PC-3 (cell line): ENCODE results near the gene ZSCAN30. TPM values are rescaled to one million over a fixed set of nuclear protein-coding genes. Genes with fewer than 3 reads are reported as not detected.

ENCODE experiments used
- ATAC-seq: fragments of 200-7000 bp; cut with Tn5 transposase; 2 replicates; pipeline ENCODE4 v1.9.1; 2020; ENCODE audit warnings: mild to moderate bottlenecking, moderate library complexity
- Bru-seq: library from RNA; stranded (reverse); fragments of 400-500 nt; gene quantifications from one replicate; lab custom pipeline; 2021; lab: Mats Ljungman, UMichigan
- BruChase-seq, 2 experiments: library from RNA; stranded (reverse); fragments of 400-500 nt; gene quantifications; one replicate each; lab custom pipeline; 2021; lab: Mats Ljungman, UMichigan
- BruUV-seq: library from RNA; stranded (reverse); fragments of 400-500 nt; replicated peaks from 2 replicates; lab custom pipeline; 2021; lab: Mats Ljungman, UMichigan
- CTCF ChIA-PET: fragments of 300-600 bp; sonication (Branson Sonifier 250); formaldehyde crosslinking; loops from one replicate; lab custom pipeline; 2022; ENCODE audit warnings: antibody characterized with exemption; lab: Charles Lee
- POLR2A ChIA-PET: fragments of 300-600 bp; sonication (Branson Sonifier 250); formaldehyde crosslinking; loops from one replicate; lab custom pipeline; 2022; ENCODE audit warnings: antibody characterized with exemption; ENCODE audit not compliant: unreplicated experiment; lab: Charles Lee
- DNase-seq: peaks from one replicate; pipeline ENCODE4 v3.0.0-alpha.2; 2015
- H2AFZ ChIP-seq: fragments of 300-600 bp; sonication (generic); 2 replicates; pipeline ENCODE4 v1.6.0; 2016; ENCODE audit warnings: antibody characterized with exemption, low read length
- H3F3A ChIP-seq: fragments of 300-600 bp; sonication (generic); one replicate; pipeline ENCODE4 v1.6.0; 2017; ENCODE audit warnings: antibody characterized with exemption, low read length, control low read depth, mild to moderate bottlenecking; ENCODE audit not compliant: unreplicated experiment
- H3K27ac ChIP-seq: fragments of 300-600 bp; sonication (generic); 2 replicates; pipeline ENCODE4 v1.5.1; 2016; ENCODE audit warnings: mild to moderate bottlenecking, low read length
- H3K27me3 ChIP-seq: fragments of 300-600 bp; sonication (generic); 2 replicates; pipeline ENCODE4 v1.6.1; 2016; ENCODE audit warnings: low read length, mixed read lengths
- H3K36me3 ChIP-seq: fragments of 300-600 bp; sonication (generic); 2 replicates; pipeline ENCODE4 v1.6.1; 2016; ENCODE audit warnings: low read depth, mixed run types, low read length, mixed read lengths
- H3K4me1 ChIP-seq: fragments of 300-600 bp; sonication (generic); 2 replicates; pipeline ENCODE4 v1.5.1; 2016; ENCODE audit warnings: low read length; ENCODE audit not compliant: insufficient read depth
- H3K4me2 ChIP-seq: fragments of 300-600 bp; sonication (generic); 2 replicates; pipeline ENCODE4 v1.6.0; 2016; ENCODE audit warnings: low read length
- H3K4me3 ChIP-seq: fragments of 300-600 bp; sonication (generic); 2 replicates; pipeline ENCODE4 v1.5.1; 2016; ENCODE audit warnings: mild to moderate bottlenecking, low read length, mixed read lengths
- H3K79me2 ChIP-seq: fragments of 300-600 bp; sonication (generic); 2 replicates; pipeline ENCODE4 v1.6.1; 2017; ENCODE audit warnings: low read length, mixed read lengths
- H3K9ac ChIP-seq: fragments of 300-600 bp; sonication (generic); 2 replicates; pipeline ENCODE4 v1.6.0; 2016; ENCODE audit warnings: mild to moderate bottlenecking, low read length
- H3K9me2 ChIP-seq: fragments of 300-600 bp; sonication (generic); replicated peaks from 2 replicates; pipeline ENCODE4 v1.6.1; 2016; ENCODE audit warnings: mixed run types, low read length, mixed read lengths
- H3K9me3 ChIP-seq: fragments of 300-600 bp; sonication (generic); 2 replicates; pipeline ENCODE4 v1.6.1; 2016; ENCODE audit warnings: low read length, mixed read lengths
- H4K20me1 ChIP-seq: fragments of 300-600 bp; sonication (generic); 2 replicates; pipeline ENCODE4 v1.6.1; 2016; ENCODE audit warnings: low read length, mixed read lengths
- EZH2 ChIP-seq: fragments of 300-600 bp; sonication (generic); IDR thresholded peaks from one replicate; pipeline ENCODE4 v1.6.1; 2017; ENCODE audit warnings: antibody characterized with exemption, mild to moderate bottlenecking, low read length; ENCODE audit not compliant: unreplicated experiment
- EZH2phosphoT487 ChIP-seq: fragments of 300-600 bp; sonication (generic); IDR thresholded peaks from 2 replicates; pipeline ENCODE4 v1.6.1; 2018; ENCODE audit warnings: mild to moderate bottlenecking, antibody characterized with exemption, low read length, borderline replicate concordance
- intact Hi-C: fragments of 100-400 bp; cut with micrococcal nuclease; formaldehyde crosslinking; loops from 2 replicates; pipeline ENCODE4 v1.9.0; 2023
- long read RNA-seq: library from polyadenylated mRNA; unstranded; transcript quantifications from one replicate; pipeline ENCODE4 v2.0.0, GENCODE V29; 2021; ENCODE audit not compliant: unreplicated experiment
- total RNA-seq: library from RNA; depleted of rRNA; stranded (reverse); fragments of >200 nt; gene quantifications from 2 replicates; pipeline ENCODE4 v1.2.3, GENCODE V29; 2014; rRNA removed
- TF ChIP-seq, protein P1 (sequence below): fragments of 300-600 bp; sonication (generic); conservative IDR thresholded peaks from 2 replicates; pipeline ENCODE4 v1.5.1; 2017; ENCODE audit warnings: antibody characterized with exemption, low read depth, mild to moderate bottlenecking, low read length

Gene ZSCAN30
- total RNA-seq: 2.8 and 3.5 TPM in 2 replicates
- percentile 63 among the genes with signal in this experiment for Bru-seq, nascent RNA
- BruChase-seq, experiment 1, labeled RNA remaining after a 6-hour chase: percentile 71 among the genes with signal in this experiment
- percentile 74 among the genes with signal in this experiment for BruChase-seq, experiment 2, labeled RNA remaining after a 2-hour chase
- long read RNA-seq, full-length matches to known transcripts: 3 of 14 reads
- long read RNA-seq, partial matches to known transcripts: 1 of 14 reads
- long read RNA-seq, other reads (novel, unspliced or antisense): 10 of 14 reads

DNA sequence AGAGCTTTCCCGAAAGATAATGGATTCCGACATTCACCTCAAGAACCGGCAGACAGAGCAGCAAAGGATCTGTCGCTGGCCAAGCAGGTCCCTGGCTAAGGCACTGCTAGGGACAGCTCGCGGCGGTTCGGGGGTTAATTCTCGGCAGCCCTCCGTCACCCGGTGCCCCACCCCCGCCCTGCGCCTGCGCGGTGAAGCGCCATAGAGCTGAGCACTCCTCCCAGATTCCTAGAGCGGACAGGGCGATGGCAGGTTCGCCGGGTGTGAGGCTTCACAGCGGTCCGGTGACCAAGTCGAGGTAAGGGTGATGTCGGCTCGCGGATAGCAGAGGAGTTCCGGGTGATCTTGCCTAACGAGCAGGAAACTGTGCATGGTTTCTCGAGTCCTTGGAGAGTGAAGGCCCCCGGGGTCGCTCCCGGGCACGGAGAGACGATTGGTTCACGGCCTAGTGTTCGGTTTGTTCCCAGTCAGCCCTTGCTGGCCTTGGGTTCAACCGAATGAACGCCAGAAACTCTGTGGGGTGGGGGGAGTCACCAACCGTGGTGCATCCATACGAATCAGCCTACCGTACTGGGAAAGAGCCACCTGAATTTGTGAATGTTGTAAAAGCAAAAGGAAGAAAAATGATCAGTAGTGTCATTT lies at the start of gene ZSCAN30:
Gene ZSCAN30 (minus strand): TSS at position 136 of the 642 bp plus-strand sequence. CDS start 25,877 bp downstream, outside the sequence.
- Histone ChIP-seq H3K9me2 (no peaks in the 10 kb centered on the region), H3K4me1 (no peaks in the 10 kb centered on the region; the same call in 1 of the 2 replicates), H3K9me3 (no peaks in the 10 kb centered on the region), H3K9ac (peak within 1 kb of the TSS; percentile 92), H3K27me3 (no peaks in the 10 kb centered on the region), H3F3A (no peaks in the 10 kb centered on the region), H3K36me3 (peaks cover 4% of the 10 kb centered on the region; the same call in 1 of the 2 replicates), H3K27ac (peak within 1 kb of the TSS; percentile 56), H2AFZ (peak within 1 kb of the TSS; percentile 87), H3K4me3 (peak within 1 kb of the TSS; percentile 82), H4K20me1 (no peaks in the 10 kb centered on the region), H3K4me2 (peak within 1 kb of the TSS; percentile 84), H3K79me2 (peaks cover 27% of the 10 kb centered on the region)
- ATAC-seq (peak; percentile 94), DNase-seq (peak; percentile 79)
- TF ChIP-seq, protein P1, sequence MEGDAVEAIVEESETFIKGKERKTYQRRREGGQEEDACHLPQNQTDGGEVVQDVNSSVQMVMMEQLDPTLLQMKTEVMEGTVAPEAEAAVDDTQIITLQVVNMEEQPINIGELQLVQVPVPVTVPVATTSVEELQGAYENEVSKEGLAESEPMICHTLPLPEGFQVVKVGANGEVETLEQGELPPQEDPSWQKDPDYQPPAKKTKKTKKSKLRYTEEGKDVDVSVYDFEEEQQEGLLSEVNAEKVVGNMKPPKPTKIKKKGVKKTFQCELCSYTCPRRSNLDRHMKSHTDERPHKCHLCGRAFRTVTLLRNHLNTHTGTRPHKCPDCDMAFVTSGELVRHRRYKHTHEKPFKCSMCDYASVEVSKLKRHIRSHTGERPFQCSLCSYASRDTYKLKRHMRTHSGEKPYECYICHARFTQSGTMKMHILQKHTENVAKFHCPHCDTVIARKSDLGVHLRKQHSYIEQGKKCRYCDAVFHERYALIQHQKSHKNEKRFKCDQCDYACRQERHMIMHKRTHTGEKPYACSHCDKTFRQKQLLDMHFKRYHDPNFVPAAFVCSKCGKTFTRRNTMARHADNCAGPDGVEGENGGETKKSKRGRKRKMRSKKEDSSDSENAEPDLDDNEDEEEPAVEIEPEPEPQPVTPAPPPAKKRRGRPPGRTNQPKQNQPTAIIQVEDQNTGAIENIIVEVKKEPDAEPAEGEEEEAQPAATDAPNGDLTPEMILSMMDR: no peak
- no peak for TF ChIP-seq EZH2
- no peak for TF ChIP-seq EZH2phosphoT487
- intact Hi-C loops: loop anchor here (2.0 kb wide), 1 partner anchor 55 kb away; the partner anchor contains the start of gene ZNF24
- POLR2A ChIA-PET: interaction anchor here (0.6 kb wide), 1 partner anchor 58 kb away, joined by 10 read pairs; no protein-coding TSS in a partner anchor
- CTCF ChIA-PET: interaction anchor here (0.6 kb wide), 1 partner anchor 461 kb away, joined by 8 read pairs; no protein-coding TSS in a partner anchor
- BruUV-seq: no TSS peak

DNA sequence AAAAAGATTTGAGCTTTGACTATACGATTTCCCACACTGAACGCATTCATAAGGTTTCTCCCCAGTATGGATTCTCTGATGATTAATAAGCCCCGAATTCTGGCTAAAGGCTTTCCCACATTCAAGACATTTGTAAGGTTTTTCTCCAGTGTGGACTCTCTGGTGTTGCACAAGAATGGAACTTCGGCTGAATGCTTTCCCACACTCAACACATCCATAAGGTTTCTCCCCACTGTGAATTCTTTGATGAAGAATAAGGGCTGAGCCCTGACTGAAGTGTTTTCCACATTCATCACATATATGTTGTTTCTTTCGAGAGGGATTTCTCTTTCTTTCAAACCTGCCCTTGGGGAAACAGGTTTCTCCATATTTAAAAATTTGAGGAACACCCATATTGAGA lies 47.3 kb upstream of the ZSCAN30 start:
- no peak overlapping the region for H3K9ac ChIP-seq
- DNase-seq (no peak), ATAC-seq (no peak)
- ChIA-PET POLR2A (no interaction called here), CTCF (no interaction called here)
- BruUV-seq: no TSS peak
- no peaks in the 10 kb centered on the region for H3K9me2 ChIP-seq
- H3K79me2 ChIP-seq: peaks cover 18% of the 10 kb centered on the region
- H3F3A ChIP-seq: no peaks in the 10 kb centered on the region
- TF ChIP-seq, protein P1: no peak
- TF ChIP-seq EZH2phosphoT487 (no peak), EZH2 (no peak)
- H3K36me3 ChIP-seq: peaks cover 28% of the 10 kb centered on the region
- H4K20me1 ChIP-seq: no peaks in the 10 kb centered on the region
- H3K4me2 ChIP-seq: no peak overlapping the region
- no peak overlapping the region for H2AFZ ChIP-seq
- intact Hi-C loops: no loop called here
- no peaks in the 10 kb centered on the region for H3K9me3 ChIP-seq
- no peak overlapping the region for H3K4me3 ChIP-seq
- no peaks in the 10 kb centered on the region for H3K4me1 ChIP-seq
- H3K27me3 ChIP-seq: no peaks in the 10 kb centered on the region
- no peak overlapping the region for H3K27ac ChIP-seq
